H9 (cell line): Measurements from ENCODE around the gene KCTD17. TPM values are rescaled to one million over a fixed set of nuclear protein-coding genes. Genes with fewer than 3 reads are reported as not detected.

Source experiments
- DNase-seq: peaks from one replicate; pipeline ENCODE4 v3.0.0-alpha.2; 2017
- H2AFZ ChIP-seq: one replicate; pipeline ENCODE4 v1.6.1; 2013; ENCODE audit warnings: mild to moderate bottlenecking, low read length, control low read depth, moderate library complexity
- H2AK5ac ChIP-seq: 2 replicates; pipeline ENCODE4 v1.6.1; 2013; ENCODE audit warnings: low read length, control low read depth, mixed read lengths; ENCODE audit not compliant: insufficient read length
- H2BK120ac ChIP-seq: one replicate; pipeline ENCODE4 v1.6.1; 2013; ENCODE audit warnings: low read depth, mild to moderate bottlenecking, low read length, control low read depth, inconsistent platforms; ENCODE audit not compliant: poor library complexity, severe bottlenecking
- H2BK12ac ChIP-seq: 2 replicates; pipeline ENCODE4 v1.6.1; 2013; ENCODE audit warnings: low read length, control low read depth, mixed read lengths, low read depth; ENCODE audit not compliant: insufficient read length
- H2BK15ac ChIP-seq: 2 replicates; pipeline ENCODE4 v1.6.1; 2013; ENCODE audit warnings: low read depth, low read length, control low read depth
- H2BK20ac ChIP-seq: one replicate; pipeline ENCODE4 v1.6.1; 2013; ENCODE audit warnings: low read depth, mild to moderate bottlenecking, low read length, control low read depth, inconsistent platforms; ENCODE audit not compliant: poor library complexity, severe bottlenecking
- H2BK5ac ChIP-seq: 2 replicates; pipeline ENCODE4 v1.6.1; 2013; ENCODE audit warnings: low read length, control low read depth, mixed read lengths; ENCODE audit not compliant: insufficient read length
- H3K14ac ChIP-seq: 2 replicates; pipeline ENCODE4 v1.6.1; 2013; ENCODE audit warnings: low read length, control low read depth; ENCODE audit not compliant: insufficient read depth
- H3K18ac ChIP-seq: 2 replicates; pipeline ENCODE4 v1.6.1; 2013; ENCODE audit warnings: low read depth, mild to moderate bottlenecking, mixed read lengths, low read length, control low read depth; ENCODE audit not compliant: insufficient read length
- H3K23ac ChIP-seq: 2 replicates; pipeline ENCODE4 v1.6.1; 2013; ENCODE audit warnings: low read length, control low read depth, mixed read lengths, low read depth; ENCODE audit not compliant: insufficient read length
- H3K23me2 ChIP-seq: 2 replicates; pipeline ENCODE4 v1.6.1; 2013; ENCODE audit warnings: low read depth, mild to moderate bottlenecking, mixed read lengths, low read length, control low read depth; ENCODE audit not compliant: insufficient read length, poor library complexity, severe bottlenecking
- H3K27ac ChIP-seq: 2 replicates; pipeline ENCODE4 v1.5.1; 2013; ENCODE audit warnings: low read length, control low read depth, mixed read lengths, low read depth; ENCODE audit not compliant: insufficient read length
- H3K27me3 ChIP-seq: 2 replicates; pipeline ENCODE4 v1.6.1; 2013; ENCODE audit warnings: low read length, control low read depth, inconsistent platforms; ENCODE audit not compliant: insufficient read depth
- H3K4ac ChIP-seq: 2 replicates; pipeline ENCODE4 v1.6.1; 2013; ENCODE audit warnings: low read depth, mild to moderate bottlenecking, control low read depth, inconsistent platforms, low read length, moderate library complexity
- H3K4me1 ChIP-seq: 2 replicates; pipeline ENCODE4 v1.6.1; 2013; ENCODE audit warnings: low read length, control low read depth, inconsistent platforms; ENCODE audit not compliant: insufficient read depth
- H3K4me2 ChIP-seq: 2 replicates; pipeline ENCODE4 v1.6.1; 2013; ENCODE audit warnings: low read length, control low read depth, mixed read lengths; ENCODE audit not compliant: insufficient read length, insufficient read depth
- H3K56ac ChIP-seq: 2 replicates; pipeline ENCODE4 v1.6.1; 2013; ENCODE audit warnings: low read depth, mild to moderate bottlenecking, mixed read lengths, low read length, control low read depth; ENCODE audit not compliant: insufficient read length
- H3K79me1 ChIP-seq: 2 replicates; pipeline ENCODE4 v1.6.1; 2013; ENCODE audit warnings: low read depth, mild to moderate bottlenecking, moderate library complexity, low read length, control low read depth, inconsistent platforms; ENCODE audit not compliant: insufficient read depth, poor library complexity, severe bottlenecking
- H3K79me2 ChIP-seq: 2 replicates; pipeline ENCODE4 v1.6.1; 2013; ENCODE audit warnings: low read length, control low read depth, inconsistent platforms; ENCODE audit not compliant: insufficient read depth
- H3K9ac ChIP-seq: 2 replicates; pipeline ENCODE4 v1.6.1; 2013; ENCODE audit warnings: low read length, control low read depth, mixed read lengths; ENCODE audit not compliant: insufficient read length; ENCODE audit errors: extremely low read depth
- H3K9me3 ChIP-seq: one replicate; pipeline ENCODE4 v1.6.1; 2013; ENCODE audit warnings: low read depth, low read length, inconsistent platforms; ENCODE audit not compliant: control insufficient read depth
- H3T11ph ChIP-seq: one replicate; pipeline ENCODE4 v1.6.1; 2013; ENCODE audit warnings: mild to moderate bottlenecking, low read length, control low read depth, inconsistent platforms
- H4K20me1 ChIP-seq: one replicate; pipeline ENCODE4 v1.6.1; 2013; ENCODE audit not compliant: control insufficient read depth, insufficient read length, insufficient read depth
- H4K5ac ChIP-seq: 2 replicates; pipeline ENCODE4 v1.6.1; 2013; ENCODE audit warnings: low read depth, mild to moderate bottlenecking, mixed read lengths, low read length, control low read depth; ENCODE audit not compliant: insufficient read length
- H4K8ac ChIP-seq: replicated peaks from 2 replicates; pipeline ENCODE4 v1.6.1; 2013; ENCODE audit warnings: low read length, control low read depth, mixed read lengths, low read depth; ENCODE audit not compliant: insufficient read length
- H4K91ac ChIP-seq: 2 replicates; pipeline ENCODE4 v1.6.1; 2013; ENCODE audit warnings: low read depth, mild to moderate bottlenecking, moderate library complexity, mixed read lengths, low read length, control low read depth; ENCODE audit not compliant: insufficient read length
- H3K27ac Mint-ChIP-seq, 3 experiments: 2 replicates in 2 of 3; 3 replicates in 1 of 3; pipeline ENCODE4 v1.8.0; 2020 to 2021; ENCODE audit warnings: mixed read lengths in 3 of 3, mild to moderate bottlenecking in 1 of 3, moderate library complexity in 1 of 3
- H3K27me3 Mint-ChIP-seq: 2 replicates; pipeline ENCODE4 v1.8.0; 2021; ENCODE audit warnings: low read depth, mild to moderate bottlenecking, moderate library complexity, mixed read lengths
- H3K36me3 Mint-ChIP-seq, 3 experiments: 2 replicates in 2 of 3; 3 replicates in 1 of 3; pipeline ENCODE4 v1.8.0; 2020 to 2021; ENCODE audit warnings: low read depth in 3 of 3, mixed read lengths in 3 of 3; ENCODE audit not compliant: insufficient read depth in 1 of 3
- H3K4me1 Mint-ChIP-seq, 2 experiments: 2 replicates each; pipeline ENCODE4 v1.8.0; 2020; ENCODE audit warnings: mixed read lengths in 2 of 2
- H3K4me3 Mint-ChIP-seq, 2 experiments: 2 replicates in 1 of 2; 3 replicates in 1 of 2; pipeline ENCODE4 v1.8.0; 2020 to 2021; ENCODE audit warnings: mild to moderate bottlenecking in 2 of 2, mixed read lengths in 2 of 2, moderate library complexity in 1 of 2
- H3K9me3 Mint-ChIP-seq, 2 experiments: 2 replicates in 1 of 2; 3 replicates in 1 of 2; pipeline ENCODE4 v1.8.0; 2020; ENCODE audit warnings: mild to moderate bottlenecking in 2 of 2, mixed read lengths in 2 of 2, moderate library complexity in 1 of 2
- CTCF ChIP-seq: fragments of 200-600 bp; sonication (generic); conservative IDR thresholded peaks from 3 replicates; pipeline ENCODE4 v1.8.0; 2021; ENCODE audit warnings: antibody characterized with exemption, mild to moderate bottlenecking
- WGBS: extraction: QIAGEN DNeasy Blood & Tissue Kit; methylation state at CpG from one replicate; pipeline ENCODE4 v1.1.7; 2013; ENCODE audit warnings: missing lambda C conversion rate, low lambda C conversion rate, mixed read lengths; ENCODE audit not compliant: insufficient read length; ENCODE audit errors: extremely low coverage; 5-methylcytosine and 5-hydroxymethylcytosine counted together
- total RNA-seq: library from RNA; stranded (reverse); gene quantifications from 2 replicates; pipeline ENCODE4 v1.2.1, GENCODE V29; 2021

KCTD17 gene
- total RNA-seq, 1 experiment from 2014 or later = 34.1 TPM

DNA sequence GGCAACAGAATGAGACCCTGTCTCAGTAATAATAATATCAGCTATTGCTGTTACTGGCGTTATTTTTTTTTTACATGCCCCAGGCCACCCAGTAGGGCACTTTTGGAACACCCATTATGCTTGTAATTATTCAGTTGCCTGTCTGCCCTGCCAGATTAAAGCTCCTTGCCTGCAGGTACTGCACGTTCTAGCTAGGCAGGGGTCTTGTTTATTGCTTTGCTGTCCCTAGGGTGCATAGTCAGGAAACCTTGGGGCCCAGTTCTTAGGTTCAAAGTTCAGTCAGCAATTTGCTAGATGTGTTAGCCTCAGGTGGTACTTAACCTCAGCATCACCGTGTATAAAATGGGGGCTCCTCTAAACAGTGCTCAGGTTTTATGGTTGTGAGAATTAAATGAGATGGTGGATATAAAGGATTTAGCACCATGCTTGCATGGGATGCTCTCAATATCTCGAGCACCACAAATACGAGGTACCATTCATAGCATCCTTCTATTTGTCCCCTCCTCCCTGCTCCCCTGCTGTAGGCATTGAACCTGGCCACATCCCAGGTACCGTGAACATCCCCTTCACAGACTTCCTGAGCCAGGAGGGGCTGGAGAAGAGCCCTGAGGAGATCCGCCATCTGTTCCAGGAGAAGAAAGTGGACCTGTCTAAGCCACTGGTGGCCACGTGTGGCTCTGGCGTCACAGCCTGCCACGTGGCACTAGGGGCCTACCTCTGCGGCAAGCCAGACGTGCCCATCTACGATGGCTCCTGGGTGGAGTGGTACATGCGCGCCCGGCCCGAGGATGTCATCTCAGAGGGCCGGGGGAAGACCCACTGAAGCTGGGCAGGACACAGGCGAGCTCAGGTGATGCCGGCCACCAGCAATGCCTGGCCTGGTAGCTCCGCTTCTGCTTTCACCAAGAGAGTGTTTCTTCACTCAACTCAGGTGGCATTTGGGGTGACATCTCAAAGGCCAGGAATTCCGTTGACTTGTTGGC lies 22.6 kb upstream of the KCTD17 start:
- H3K79me2 ChIP-seq = no peaks in the 10 kb centered on the region
- no peak overlapping the region for H3K27ac ChIP-seq
- no peak for TF ChIP-seq CTCF
- H3K4me3 Mint-ChIP-seq = no peak overlapping the region
- H2BK12ac ChIP-seq = no peak overlapping the region
- no peak overlapping the region for H4K8ac ChIP-seq
- no peak overlapping the region for H3K14ac ChIP-seq
- no peak overlapping the region for H3T11ph ChIP-seq
- peaks cover 16 to 53% (median 45%) of the 10 kb centered on the region in 3 experiments; a peak in 6 of 7 replicates for H3K36me3 Mint-ChIP-seq
- H3K9me3 Mint-ChIP-seq = no peaks in the 10 kb centered on the region
- no CpG with 5 or more reads among the region's 22 CpGs for WGBS
- no peak overlapping the region; a peak in 1 of 7 replicates for H3K27ac Mint-ChIP-seq
- no peak overlapping the region for H2AK5ac ChIP-seq
- H3K23ac ChIP-seq = no peak overlapping the region
- no peak for DNase-seq
- peaks cover 3% of the 10 kb centered on the region; the same call in 1 of the 2 replicates for H3K27me3 Mint-ChIP-seq
- H4K20me1 ChIP-seq = peaks cover 3% of the 10 kb centered on the region
- H3K4me2 ChIP-seq = no peak overlapping the region
- no peaks in the 10 kb centered on the region; the same call in 1 of the 2 replicates for H3K4me1 ChIP-seq
- H3K9me3 ChIP-seq = no peaks in the 10 kb centered on the region
- H3K18ac ChIP-seq = no peak overlapping the region
- H2BK120ac ChIP-seq = no peak overlapping the region
- H4K5ac ChIP-seq = no peak overlapping the region
- H3K4me1 Mint-ChIP-seq = peaks cover 37% of the 10 kb centered on the region in 2 experiments
- no peak overlapping the region for H3K4ac ChIP-seq
- no peak overlapping the region for H2BK5ac ChIP-seq
- H2BK20ac ChIP-seq = no peak overlapping the region
- no peak overlapping the region for H2AFZ ChIP-seq
- no peak overlapping the region for H4K91ac ChIP-seq
- no peak overlapping the region for H3K56ac ChIP-seq
- H2BK15ac ChIP-seq = no peak overlapping the region
- H3K79me1 ChIP-seq = no peaks in the 10 kb centered on the region
- H3K27me3 ChIP-seq = no peaks in the 10 kb centered on the region
- no peaks in the 10 kb centered on the region for H3K23me2 ChIP-seq
- no peak overlapping the region for H3K9ac ChIP-seq
